BLaER1 treated with 17β-estradiol and CSF1 and Interleukin-3, amounts not matched to agents 10 nM and 100 nM (cell line): Measurements from ENCODE around the gene SORBS2.

Experiments used
- H3K27ac ChIP-seq, 11 experiments: shearing (Covaris generic); formaldehyde crosslinking; 2 replicates each; pipeline ENCODE4 v1.8.1; 2022
- H3K27me3 ChIP-seq, 11 experiments: shearing (Covaris generic); formaldehyde crosslinking; 2 replicates each; pipeline ENCODE4 v1.8.1; 2022
- H3K36me3 ChIP-seq, 11 experiments: shearing (Covaris generic); formaldehyde crosslinking; 2 replicates each; pipeline ENCODE4 v1.8.1; 2022
- H3K4me1 ChIP-seq, 10 experiments: shearing (Covaris generic); formaldehyde crosslinking; 2 replicates each; pipeline ENCODE4 v1.8.1; 2022
- H3K4me2 ChIP-seq, 11 experiments: shearing (Covaris generic); formaldehyde crosslinking; 2 replicates each; pipeline ENCODE4 v1.8.1; 2022
- H3K4me3 ChIP-seq, 10 experiments: shearing (Covaris generic); formaldehyde crosslinking; 2 replicates each; pipeline ENCODE4 v1.8.1; 2022
- H3K9ac ChIP-seq, 11 experiments: shearing (Covaris generic); formaldehyde crosslinking; 2 replicates each; pipeline ENCODE4 v1.8.1; 2022
- H3K9me3 ChIP-seq, 11 experiments: shearing (Covaris generic); formaldehyde crosslinking; replicated peaks in 1 of 11; 2 replicates each; pipeline ENCODE4 v1.8.1; 2022
- H4K20me1 ChIP-seq, 11 experiments: shearing (Covaris generic); formaldehyde crosslinking; 2 replicates each; pipeline ENCODE4 v1.8.1; 2022
- Cebpa-rat ChIP-seq, 11 experiments: shearing (Covaris generic); IDR thresholded peaks; 2 replicates each; pipeline ENCODE4 v1.8.1; 2022

SORBS2 gene

DNA sequence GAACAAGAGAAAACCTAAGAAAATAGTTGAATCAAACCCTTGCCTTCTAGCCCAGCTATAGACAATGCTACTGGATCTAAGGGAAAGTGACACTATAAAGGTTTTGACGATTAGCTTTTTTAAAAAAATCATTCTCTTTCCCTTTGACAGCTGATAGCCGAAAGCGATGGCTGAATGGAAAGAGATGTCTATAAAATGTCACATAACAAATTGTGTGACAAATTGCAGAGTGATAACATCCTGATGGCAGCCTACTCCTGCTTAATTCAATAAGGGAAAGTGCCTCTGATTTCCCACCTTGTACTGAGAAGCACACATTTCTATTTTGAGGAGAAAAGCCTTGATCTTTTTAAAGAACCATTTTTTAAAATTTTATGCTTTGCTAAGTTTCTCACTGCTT is 114.5 kb downstream of the SORBS2 start:
- Histone ChIP-seq H3K27ac (no peak overlapping the region), H3K9me3 (no peaks in the 10 kb centered on the region), H3K4me1 (no peaks in the 10 kb centered on the region), H4K20me1 (no peaks in the 10 kb centered on the region), H3K36me3 (no peaks in the 10 kb centered on the region), H3K9ac (no peak overlapping the region), H3K27me3 (no peaks in the 10 kb centered on the region), H3K4me3 (no peak overlapping the region), H3K4me2 (no peak overlapping the region)
- TF ChIP-seq Cebpa-rat (IDR thresholded peaks at IDR 0.05) = no peak

DNA sequence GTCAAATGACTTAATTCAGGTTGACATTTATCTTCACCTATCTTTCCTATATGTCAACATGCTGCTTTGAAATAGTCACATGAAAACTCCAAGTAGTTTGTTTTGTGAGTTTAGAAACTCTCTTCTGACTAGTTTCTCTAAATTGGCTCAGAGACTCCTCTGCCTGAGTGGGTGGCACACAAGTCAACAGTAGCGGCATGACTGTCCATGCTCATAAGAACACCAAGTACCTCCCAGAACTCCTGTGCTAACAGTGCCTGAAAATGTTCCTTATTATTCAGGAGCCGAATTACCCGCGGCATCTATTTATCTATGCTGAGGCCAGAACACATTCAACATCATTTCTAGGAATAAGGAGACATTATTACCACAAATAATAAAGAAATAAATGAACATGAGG is 116.3 kb downstream of the SORBS2 start:
- no peaks in the 10 kb centered on the region for H3K4me1 ChIP-seq
- no peak overlapping the region for H3K27ac ChIP-seq
- no peak overlapping the region for H3K9ac ChIP-seq
- no peaks in the 10 kb centered on the region for H3K36me3 ChIP-seq
- H3K27me3 ChIP-seq = no peaks in the 10 kb centered on the region
- H3K9me3 ChIP-seq = peaks cover 0 to 7% (median 0%) of the 10 kb centered on the region in 11 experiments; a peak in 1 of 22 replicates
- no peak overlapping the region for H3K4me2 ChIP-seq
- no peaks in the 10 kb centered on the region for H4K20me1 ChIP-seq
- no peak for TF ChIP-seq Cebpa-rat (IDR thresholded peaks at IDR 0.05)
- no peak overlapping the region for H3K4me3 ChIP-seq

DNA sequence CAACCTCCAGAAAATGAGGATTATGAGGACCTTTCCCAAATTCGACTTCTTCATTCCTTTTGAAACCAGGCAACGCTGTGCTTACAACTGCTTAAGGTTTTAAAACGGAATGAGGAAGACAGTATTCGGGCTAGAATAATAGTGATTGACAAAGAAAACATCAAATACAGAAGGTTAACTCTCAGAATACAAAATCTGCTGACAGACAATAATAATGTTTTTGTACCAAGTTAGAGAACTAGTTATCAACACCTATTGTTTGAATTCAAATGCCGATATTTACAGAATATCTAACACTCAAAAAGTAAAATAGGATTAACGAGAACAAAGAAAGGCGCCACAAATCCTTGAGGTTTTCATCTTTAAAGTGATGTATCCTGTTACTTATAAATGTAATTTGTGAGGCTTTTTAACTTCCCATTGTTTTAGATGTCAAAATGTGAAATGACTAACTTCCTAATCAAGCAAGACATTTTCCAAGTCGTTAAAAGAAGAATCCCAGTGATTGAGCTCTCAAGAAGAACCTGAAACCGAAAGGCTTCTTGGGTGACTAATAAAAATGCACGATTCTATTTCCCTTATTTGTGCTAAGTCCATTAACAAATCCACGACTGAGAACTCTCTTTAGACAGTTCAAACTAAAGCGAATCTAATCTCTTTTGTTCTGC is 118.3 kb downstream of the SORBS2 start:
- no peaks in the 10 kb centered on the region for H3K27me3 ChIP-seq
- H3K9ac ChIP-seq = no peak overlapping the region
- H3K4me1 ChIP-seq = no peaks in the 10 kb centered on the region
- peaks cover 0 to 7% (median 0%) of the 10 kb centered on the region in 11 experiments; a peak in 1 of 22 replicates for H3K9me3 ChIP-seq
- no peaks in the 10 kb centered on the region for H3K36me3 ChIP-seq
- H3K4me3 ChIP-seq = no peak overlapping the region
- no peak for TF ChIP-seq Cebpa-rat (IDR thresholded peaks at IDR 0.05)
- no peak overlapping the region for H3K27ac ChIP-seq
- H3K4me2 ChIP-seq = no peak overlapping the region
- no peaks in the 10 kb centered on the region for H4K20me1 ChIP-seq

DNA sequence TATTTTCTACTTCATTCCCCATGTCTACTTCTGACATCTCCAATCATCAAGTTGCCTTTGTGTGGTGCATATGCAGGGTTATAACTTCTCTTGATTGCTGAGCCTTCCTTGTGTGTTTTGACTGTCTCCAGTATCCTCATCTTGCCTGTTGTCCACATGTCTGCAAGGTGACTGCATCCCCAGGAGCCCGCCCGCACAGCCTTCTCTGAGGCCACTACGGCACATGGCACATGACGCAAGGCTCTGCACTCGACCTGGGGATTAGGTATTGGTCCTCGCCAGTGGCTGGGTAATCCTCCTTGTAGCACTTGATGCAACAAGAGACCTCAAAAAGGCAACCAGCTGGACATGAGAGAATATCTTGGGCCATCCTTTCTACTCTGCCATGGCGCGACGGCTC is 122.6 kb downstream of the SORBS2 start:
- no peak for TF ChIP-seq Cebpa-rat (IDR thresholded peaks at IDR 0.05)
- no peak overlapping the region for H3K9ac ChIP-seq
- no peaks in the 10 kb centered on the region for H3K36me3 ChIP-seq
- H3K4me1 ChIP-seq = no peaks in the 10 kb centered on the region
- no peak overlapping the region for H3K27ac ChIP-seq
- H4K20me1 ChIP-seq = no peaks in the 10 kb centered on the region
- peaks cover 0 to 7% (median 0%) of the 10 kb centered on the region in 11 experiments; a peak in 1 of 22 replicates for H3K9me3 ChIP-seq
- no peak overlapping the region for H3K4me2 ChIP-seq
- no peaks in the 10 kb centered on the region for H3K27me3 ChIP-seq
- no peak overlapping the region for H3K4me3 ChIP-seq

DNA sequence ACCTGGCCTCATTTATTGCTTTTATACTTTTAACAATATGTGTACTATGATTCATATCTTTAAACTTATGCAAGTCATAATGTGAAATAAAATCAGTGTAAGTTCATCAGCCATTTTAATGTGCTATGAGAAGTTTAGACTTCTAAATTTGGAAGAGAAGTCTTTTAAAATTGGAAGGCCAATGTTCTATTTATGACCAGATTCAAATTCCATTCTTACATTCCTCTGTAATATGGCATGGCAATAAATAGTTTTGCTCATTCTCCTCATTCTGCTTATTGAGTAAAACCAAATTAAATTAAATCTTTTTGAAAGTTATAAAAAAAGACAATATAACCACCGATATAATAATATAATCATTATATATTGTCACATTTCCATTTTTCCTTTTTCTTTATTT is 126.2 kb downstream of the SORBS2 start:
- no peak overlapping the region for H3K4me3 ChIP-seq
- TF ChIP-seq Cebpa-rat (IDR thresholded peaks at IDR 0.05) = no peak

GRCh38 chr4:185683896-185684295 is 128.1 kb downstream of the SORBS2 start:
- no peak overlapping the region for H3K9ac ChIP-seq
- no peak for TF ChIP-seq Cebpa-rat (IDR thresholded peaks at IDR 0.05)
- no peaks in the 10 kb centered on the region for H3K36me3 ChIP-seq
- no peak overlapping the region for H3K4me3 ChIP-seq
- H3K4me2 ChIP-seq = no peak overlapping the region
- H4K20me1 ChIP-seq = no peaks in the 10 kb centered on the region
- H3K4me1 ChIP-seq = no peaks in the 10 kb centered on the region
- no peaks in the 10 kb centered on the region for H3K9me3 ChIP-seq
- no peak overlapping the region for H3K27ac ChIP-seq
- no peaks in the 10 kb centered on the region for H3K27me3 ChIP-seq

More for the DNA sequence above, 126.2 kb downstream of the SORBS2 start:
- Histone ChIP-seq H3K4me1 (no peaks in the 10 kb centered on the region), H3K9ac (no peak overlapping the region), H3K9me3 (no peaks in the 10 kb centered on the region), H4K20me1 (no peaks in the 10 kb centered on the region), H3K27ac (no peak overlapping the region), H3K4me2 (no peak overlapping the region), H3K27me3 (no peaks in the 10 kb centered on the region), H3K36me3 (no peaks in the 10 kb centered on the region)

GRCh38 chr4:185683222-185683621 is 128.8 kb downstream of the SORBS2 start:
- Histone ChIP-seq H3K4me2 (no peak overlapping the region), H3K4me3 (no peak overlapping the region), H3K9me3 (no peaks in the 10 kb centered on the region), H3K36me3 (no peaks in the 10 kb centered on the region), H3K9ac (no peak overlapping the region), H3K27me3 (no peaks in the 10 kb centered on the region), H3K27ac (no peak overlapping the region), H3K4me1 (no peaks in the 10 kb centered on the region), H4K20me1 (no peaks in the 10 kb centered on the region)
- TF ChIP-seq Cebpa-rat (IDR thresholded peaks at IDR 0.05) = no peak

- no peak overlapping the region for H3K4me2 ChIP-seq
- H3K27me3 ChIP-seq = no peaks in the 10 kb centered on the region
- TF ChIP-seq Cebpa-rat (IDR thresholded peaks at IDR 0.05) = no peak
- H3K27ac ChIP-seq = no peak overlapping the region
- no peak overlapping the region for H3K4me3 ChIP-seq
- no peak overlapping the region for H3K9ac ChIP-seq
- no peaks in the 10 kb centered on the region for H3K36me3 ChIP-seq
- no peaks in the 10 kb centered on the region for H4K20me1 ChIP-seq
- no peaks in the 10 kb centered on the region for H3K4me1 ChIP-seq
- peaks cover 0 to 2% (median 0%) of the 10 kb centered on the region in 11 experiments; a peak in 1 of 22 replicates for H3K9me3 ChIP-seq
Measured at GRCh38 chr4:185682236-185682635, 129.8 kb downstream of the SORBS2 start.

GRCh38 chr4:185681604-185682003 is 130.4 kb downstream of the SORBS2 start:
- no peaks in the 10 kb centered on the region for H3K4me1 ChIP-seq
- no peak overlapping the region for H3K4me3 ChIP-seq
- H3K27ac ChIP-seq = no peak overlapping the region
- no peak overlapping the region for H3K9ac ChIP-seq
- H4K20me1 ChIP-seq = no peaks in the 10 kb centered on the region
- H3K4me2 ChIP-seq = no peak overlapping the region
- H3K27me3 ChIP-seq = no peaks in the 10 kb centered on the region
- H3K36me3 ChIP-seq = no peaks in the 10 kb centered on the region
- no peak for TF ChIP-seq Cebpa-rat (IDR thresholded peaks at IDR 0.05)
- H3K9me3 ChIP-seq = peaks cover 0 to 7% (median 0%) of the 10 kb centered on the region in 11 experiments; a peak in 1 of 22 replicates

DNA sequence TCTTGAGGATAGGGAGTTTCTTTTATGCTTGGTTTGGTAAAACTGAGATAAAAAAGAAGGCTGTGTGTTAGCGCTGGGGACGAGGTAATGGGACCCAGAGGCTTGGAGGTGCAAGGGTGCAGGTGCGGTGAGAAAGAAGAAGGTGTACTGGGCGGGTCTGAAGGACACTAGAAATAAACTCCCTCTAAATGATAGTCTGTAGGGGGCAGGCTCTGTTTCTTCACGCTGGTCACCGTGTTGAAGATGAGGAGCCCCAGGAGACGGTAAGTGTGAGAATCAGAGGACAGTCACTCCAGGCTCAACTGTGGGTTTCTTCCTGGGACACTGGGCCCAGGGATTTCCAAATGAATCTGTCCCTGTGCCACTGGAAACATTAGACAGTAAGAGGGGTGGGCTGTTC is 131.4 kb downstream of the SORBS2 start:
- H3K4me2 ChIP-seq = no peak overlapping the region
- H3K9ac ChIP-seq = no peak overlapping the region
- H3K4me3 ChIP-seq = no peak overlapping the region
- H3K4me1 ChIP-seq = no peaks in the 10 kb centered on the region
- no peak for TF ChIP-seq Cebpa-rat (IDR thresholded peaks at IDR 0.05)
- H3K27ac ChIP-seq = no peak overlapping the region
- H3K9me3 ChIP-seq = peaks cover 0 to 7% (median 0%) of the 10 kb centered on the region in 11 experiments; a peak in 1 of 22 replicates
- H3K27me3 ChIP-seq = no peaks in the 10 kb centered on the region
- H4K20me1 ChIP-seq = no peaks in the 10 kb centered on the region
- H3K36me3 ChIP-seq = no peaks in the 10 kb centered on the region
